CD4-positive, alpha-beta memory T cell (primary cell): Measurements from ENCODE around the gene ZNF76. TPM values are rescaled to one million over a fixed set of nuclear protein-coding genes. Genes with fewer than 3 reads are reported as not detected.
"Not testable (repeated sequence)": the region's sequence is repeated elsewhere in the genome, so short reads cannot be mapped to it uniquely, and the experiment has no call there.

Experiments
- CTCF ChIA-PET: fragments of 350-600 bp; sonication (Branson Sonifier 250); formaldehyde crosslinking; loops from one replicate; lab custom pipeline; 2021; ENCODE audit warnings: inconsistent platforms; ENCODE audit not compliant: partially characterized antibody; lab: Charles Lee
- POLR2A ChIA-PET: fragments of 350-600 bp; sonication (Branson Sonifier 250); formaldehyde crosslinking; loops from one replicate; lab custom pipeline; 2021; ENCODE audit not compliant: partially characterized antibody; lab: Charles Lee
- DNase-seq, 5 donors: peaks; one replicate each; pipeline versions ENCODE4 v3.0.0 to v3.0.0-alpha.2; 2020 to 2022; ENCODE audit warnings: mixed read lengths in 1 of 5
- H3K27ac ChIP-seq: one replicate; pipeline ENCODE4 v1.7.0; 2013; ENCODE audit warnings: low read depth, low read length
- H3K27me3 ChIP-seq: 2 replicates; pipeline ENCODE4 v1.7.0; 2013; ENCODE audit warnings: mild to moderate bottlenecking, low read length, moderate library complexity; ENCODE audit not compliant: insufficient read depth
- H3K36me3 ChIP-seq: 2 replicates; pipeline ENCODE4 v1.7.0; 2013; ENCODE audit warnings: mild to moderate bottlenecking, low read length, moderate library complexity; ENCODE audit not compliant: insufficient read depth
- H3K4me1 ChIP-seq: 2 replicates; pipeline ENCODE4 v1.7.0; 2013; ENCODE audit warnings: mild to moderate bottlenecking, low read length, moderate library complexity; ENCODE audit not compliant: insufficient read depth
- H3K4me3 ChIP-seq, 2 donors: one replicate each; pipeline ENCODE4 v1.7.0; 2013; ENCODE audit warnings: low read length in 2 of 2, mild to moderate bottlenecking in 1 of 2
- H3K9me3 ChIP-seq, 2 donors: one replicate each; pipeline ENCODE4 v1.7.0; 2013; ENCODE audit warnings: low read length in 2 of 2, control low read depth in 1 of 2; ENCODE audit not compliant: control insufficient read depth in 1 of 2
- H3K27ac Mint-ChIP-seq, 7 donors: one replicate each; pipeline ENCODE4 v1.8.0; 2020 to 2021; ENCODE audit warnings: mixed read lengths in 7 of 7, mild to moderate bottlenecking in 6 of 7, inconsistent platforms in 3 of 7, moderate library complexity in 3 of 7
- H3K27me3 Mint-ChIP-seq, 2 donors: one replicate each; pipeline ENCODE4 v1.8.0; 2020 to 2021; ENCODE audit warnings: mixed read lengths in 2 of 2
- H3K36me3 Mint-ChIP-seq, 2 donors: one replicate each; pipeline ENCODE4 v1.8.0; 2020 to 2021; ENCODE audit warnings: mixed read lengths in 2 of 2, inconsistent platforms in 1 of 2, mild to moderate bottlenecking in 1 of 2
- H3K4me1 Mint-ChIP-seq, 4 donors: one replicate each; pipeline ENCODE4 v1.8.0; 2020 to 2021; ENCODE audit warnings: mixed read lengths in 4 of 4, mild to moderate bottlenecking in 1 of 4
- H3K4me3 Mint-ChIP-seq, 8 donors: one replicate each; pipeline ENCODE4 v1.8.0; 2020 to 2021; ENCODE audit warnings: mixed read lengths in 8 of 8, mild to moderate bottlenecking in 7 of 8, moderate library complexity in 6 of 8, inconsistent platforms in 3 of 8
- H3K9me3 Mint-ChIP-seq, 8 donors: one replicate each; pipeline ENCODE4 v1.8.0; 2020 to 2021; ENCODE audit warnings: mixed read lengths in 8 of 8, mild to moderate bottlenecking in 5 of 8, inconsistent platforms in 3 of 8, moderate library complexity in 1 of 8
- intact Hi-C: fragments of 100-400 bp; cut with micrococcal nuclease; formaldehyde crosslinking; loops from one replicate; pipeline ENCODE4 v1.15.1; 2023
- polyA plus RNA-seq, 2 donors: library from polyadenylated mRNA; unstranded; fragments of 300-500 nt; fragmentation: Illumina TruSeq; gene quantifications; one replicate each; pipeline ENCODE4 v1.2.3, GENCODE V29; 2021
- total RNA-seq, 2 experiments: library from RNA; stranded (reverse); gene quantifications; one replicate each; pipeline ENCODE4 v1.2.3, GENCODE V29; 2021

Gene ZNF76
- total and polyA plus RNA-seq, 4 experiments from 2014 or later, result 26.3 to 106 (median 64.5) TPM

GRCh38 chr6:35332074-35332887, 72.7 kb downstream of the ZNF76 start:
- ChIA-PET POLR2A (interaction anchor here (0.7 to 26.7 kb wide), 10 partner anchors 10 to 136 kb away, joined by 3 to 805 read pairs (median 6); partner anchors contain the start of genes DEF6, FANCE, PPARD and RPL10A), CTCF (interaction anchor here (0.8 to 12.5 kb wide), 18 partner anchors 9 to 137 kb away, joined by 3 to 429 read pairs (median 5); partner anchors contain the start of genes DEF6, FANCE, PPARD and RPL10A)
- H3K36me3 ChIP-seq, H3K27me3 Mint-ChIP-seq, H3K9me3 ChIP-seq, H3K27me3 ChIP-seq, H3K4me3 ChIP-seq, H3K27ac ChIP-seq: not testable (repeated sequence)
- peaks cover 23% of the 10 kb centered on the region for H3K4me1 ChIP-seq
- intact Hi-C loops, result loop anchor here (1.0 kb wide), 2 partner anchors 10 to 136 kb away; partner anchors contain the start of genes PPARD and RPL10A
- Mint-ChIP-seq H3K27ac (peak overlapping the region; percentile 53 to 92 (median 77)), H3K4me1 (peaks cover 15 to 39% (median 24%) of the 10 kb centered on the region in 4 donors), H3K4me3 (peak overlapping the region in 6 of 8 donors; percentile 30 to 54 (median 40)), H3K36me3 (peaks cover 17 to 18% of the 10 kb centered on the region in 2 donors), H3K9me3 (peaks cover 0 to 16% (median 10%) of the 10 kb centered on the region in 8 donors)
- DNase-seq, result peak; percentile 78 to 92 (median 83)

GRCh38 chr6:35341557-35341956, 82.0 kb downstream of the ZNF76 start:
- Mint-ChIP-seq H3K4me3 (peak overlapping the region in 4 of 8 donors; percentile 77 to 96 (median 88)), H3K9me3 (no peaks in the 10 kb centered on the region), H3K27ac (peak overlapping the region in 4 of 7 donors; percentile 55 to 89 (median 86)), H3K4me1 (peaks cover 40 to 60% (median 52%) of the 10 kb centered on the region in 4 donors), H3K27me3 (no peaks in the 10 kb centered on the region), H3K36me3 (peaks cover 6 to 26% of the 10 kb centered on the region in 2 donors)
- Histone ChIP-seq H3K27ac (peak overlapping the region; percentile 86), H3K27me3 (no peaks in the 10 kb centered on the region), H3K4me1 (peaks cover 43% of the 10 kb centered on the region), H3K9me3 (no peaks in the 10 kb centered on the region), H3K36me3 (no peaks in the 10 kb centered on the region), H3K4me3 (no peak overlapping the region)
- CTCF ChIA-PET, result interaction anchor here (0.6 to 9.9 kb wide), 39 partner anchors 9 to 396 kb away, joined by 3 to 243 read pairs (median 4); partner anchors contain the start of genes ARMC12, DEF6, FANCE and RPL10A
- intact Hi-C loops, result loop anchor here (5.0 kb wide), 1 partner anchor 211 kb away; no protein-coding TSS in a partner anchor
- DNase-seq, result no peak
- POLR2A ChIA-PET, result interaction anchor here (1.0 to 4.4 kb wide), 12 partner anchors 9 to 262 kb away, joined by 3 to 58 read pairs (median 4); partner anchors contain the start of genes DEF6, FANCE and RPL10A

DNA sequence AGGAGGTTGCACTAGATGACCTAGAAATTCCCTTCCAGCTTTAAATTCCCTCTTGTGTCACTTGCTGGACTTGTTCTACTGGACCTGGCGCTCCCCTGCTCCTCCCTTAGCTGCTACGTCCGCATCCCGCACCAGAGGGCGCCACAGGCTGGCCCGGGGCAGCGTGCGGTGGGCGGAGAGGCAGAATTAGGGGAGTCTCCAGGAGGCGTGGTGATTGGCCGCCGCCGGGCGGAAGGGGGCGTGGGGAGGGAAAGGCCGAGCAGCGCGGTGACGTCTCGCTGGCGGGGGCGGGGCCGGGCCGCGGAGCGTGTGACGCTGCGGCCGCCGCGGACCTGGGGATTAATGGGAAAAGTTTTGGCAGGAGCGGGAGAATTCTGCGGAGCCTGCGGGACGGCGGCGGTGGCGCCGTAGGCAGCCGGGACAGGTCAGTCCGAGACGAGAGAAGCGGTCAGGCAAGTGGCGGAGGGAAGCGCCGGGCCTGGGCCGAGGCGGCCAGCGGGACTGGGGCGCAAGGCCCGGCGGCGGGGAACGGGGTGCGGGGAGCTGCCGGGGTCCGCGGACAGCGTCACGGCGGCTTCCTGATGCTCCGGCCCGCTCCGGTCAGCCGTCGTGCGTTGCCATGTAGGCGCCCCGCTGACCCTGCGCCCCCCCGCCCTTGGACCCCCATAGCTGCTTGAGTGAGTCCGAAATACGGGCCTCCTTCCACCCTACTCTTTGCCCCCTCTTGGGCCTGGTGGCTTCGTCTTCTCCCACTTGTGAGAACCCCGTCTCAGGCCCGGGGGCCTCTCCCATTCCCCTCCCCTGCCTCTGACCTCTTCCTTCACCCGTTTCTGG, 82.9 kb downstream of the ZNF76 start, which contains the start of gene PPARD:
Gene PPARD (plus strand): TSS at position 301 of the 834 bp plus-strand sequence. CDS start 68,530 bp downstream, outside the sequence.
- intact Hi-C loops, result loop anchor here (1.0 to 5.0 kb wide), 8 partner anchors 10 to 394 kb away; partner anchors contain the start of genes ARMC12, DEF6 and RPL10A
- H3K4me3 Mint-ChIP-seq, result peak within 1 kb of the TSS; percentile 87 to 99 (median 96)
- POLR2A ChIA-PET, result interaction anchor here (0.9 to 4.4 kb wide), 13 partner anchors 10 to 129 kb away, joined by 3 to 58 read pairs (median 4); partner anchors contain the start of genes DEF6, FANCE and RPL10A

GRCh38 chr6:35343092-35343834, 83.7 kb downstream of the ZNF76 start:
- H3K36me3 Mint-ChIP-seq, result peaks cover 9 to 36% of the 10 kb centered on the region in 2 donors
- intact Hi-C loops, result loop anchor here (2.0 to 5.0 kb wide), 2 partner anchors 209 to 394 kb away; partner anchors contain the start of gene ARMC12
- H3K4me1 ChIP-seq, result peaks cover 60% of the 10 kb centered on the region

More for the DNA sequence above, 82.9 kb downstream of the ZNF76 start, which contains the start of gene PPARD:
- H3K4me3 ChIP-seq, result peak within 1 kb of the TSS; percentile 50 to 97
- H3K9me3 Mint-ChIP-seq, result no peaks in the 10 kb centered on the region
- no peaks in the 10 kb centered on the region for H3K27me3 Mint-ChIP-seq
- DNase-seq, result peak; percentile 94 to 98 (median 95)
- H3K27ac ChIP-seq, result peak within 1 kb of the TSS; percentile 86
- peaks cover 6% of the 10 kb centered on the region for H3K36me3 ChIP-seq
- H3K9me3 ChIP-seq, result no peaks in the 10 kb centered on the region
- H3K4me1 Mint-ChIP-seq, result peaks cover 37 to 60% (median 51%) of the 10 kb centered on the region in 4 donors
- no peaks in the 10 kb centered on the region for H3K27me3 ChIP-seq
- peak within 1 kb of the TSS; percentile 87 to 99 (median 96) for H3K27ac Mint-ChIP-seq
- peaks cover 52% of the 10 kb centered on the region for H3K4me1 ChIP-seq
- CTCF ChIA-PET, result interaction anchor here (0.6 to 9.9 kb wide), 35 partner anchors 9 to 395 kb away, joined by 3 to 243 read pairs (median 4); partner anchors contain the start of genes ARMC12, DEF6, FANCE and RPL10A
- H3K36me3 Mint-ChIP-seq, result peaks cover 6 to 32% of the 10 kb centered on the region in 2 donors

GRCh38 chr6:35343835-35344550, 84.5 kb downstream of the ZNF76 start:
- Mint-ChIP-seq H3K27me3 (no peaks in the 10 kb centered on the region), H3K9me3 (no peaks in the 10 kb centered on the region), H3K4me1 (peaks cover 47 to 67% (median 58%) of the 10 kb centered on the region in 4 donors), H3K4me3 (peak overlapping the region; percentile 87 to 99 (median 96)), H3K27ac (peak overlapping the region; percentile 86 to 99 (median 92)), H3K36me3 (peaks cover 12 to 41% of the 10 kb centered on the region in 2 donors)
- Histone ChIP-seq H3K27me3 (no peaks in the 10 kb centered on the region), H3K4me3 (peak overlapping the region; percentile 50 to 97), H3K36me3 (peaks cover 6% of the 10 kb centered on the region), H3K27ac (peak overlapping the region; percentile 86), H3K9me3 (no peaks in the 10 kb centered on the region), H3K4me1 (peaks cover 68% of the 10 kb centered on the region)
- POLR2A ChIA-PET, result interaction anchor here (0.6 to 4.4 kb wide), 10 partner anchors 12 to 155 kb away, joined by 3 to 58 read pairs (median 4); partner anchors contain the start of genes DEF6, FANCE and RPL10A
- DNase-seq, result no peak
- intact Hi-C loops, result loop anchor here (2.0 to 5.0 kb wide), 2 partner anchors 208 to 393 kb away; partner anchors contain the start of gene ARMC12
- CTCF ChIA-PET, result interaction anchor here (0.9 to 9.9 kb wide), 8 partner anchors 11 to 123 kb away, joined by 3 to 243 read pairs (median 23); partner anchors contain the start of genes DEF6, FANCE and RPL10A

More at GRCh38 chr6:35343092-35343834, 83.7 kb downstream of the ZNF76 start:
- no peaks in the 10 kb centered on the region for H3K27me3 Mint-ChIP-seq
- peak overlapping the region; percentile 86 to 99 (median 92) for H3K27ac Mint-ChIP-seq
- peak in 4 of 5 donors; percentile 12 to 29 (median 24) for DNase-seq
- peaks cover 41 to 60% (median 51%) of the 10 kb centered on the region in 4 donors for H3K4me1 Mint-ChIP-seq
- ChIA-PET CTCF (interaction anchor here (0.6 to 9.9 kb wide), 16 partner anchors 9 to 394 kb away, joined by 3 to 243 read pairs (median 6); partner anchors contain the start of genes ARMC12, DEF6, FANCE and RPL10A), POLR2A (interaction anchor here (0.6 to 4.4 kb wide), 13 partner anchors 11 to 129 kb away, joined by 3 to 58 read pairs (median 4); partner anchors contain the start of genes DEF6, FANCE and RPL10A)
- no peaks in the 10 kb centered on the region for H3K9me3 ChIP-seq
- no peaks in the 10 kb centered on the region for H3K27me3 ChIP-seq
- H3K4me3 ChIP-seq, result peak overlapping the region; percentile 50 to 97
- peaks cover 6% of the 10 kb centered on the region for H3K36me3 ChIP-seq
- H3K9me3 Mint-ChIP-seq, result no peaks in the 10 kb centered on the region
- peak overlapping the region; percentile 86 for H3K27ac ChIP-seq
- peak overlapping the region; percentile 87 to 99 (median 96) for H3K4me3 Mint-ChIP-seq
